Body of pancreas (tissue), 4 donors: ENCODE results near the gene MDN1. TPM values are rescaled to one million over a fixed set of nuclear protein-coding genes. Genes with fewer than 3 reads are reported as not detected.
"Not testable (repeated sequence)": the region's sequence is repeated elsewhere in the genome, so short reads cannot be mapped to it uniquely, and the experiment has no call there.

Experiments used
- ATAC-seq: fragments of 150-250 bp; one replicate; pipeline ENCODE4 v1.9.1; 2016
- DNase-seq, 4 donors: peaks; one replicate each; pipeline ENCODE4 v3.0.0-alpha.2; 2019
- H3K27ac ChIP-seq, 4 donors: fragments of 200-600 bp; sonication (generic); 1 replicate in 3 of 4; 2 replicates in 1 of 4; pipeline versions ENCODE4 v1.5.1 to v1.6.1; 2016 to 2019; ENCODE audit warnings: mild to moderate bottlenecking in 1 of 4, mixed read lengths in 1 of 4, moderate library complexity in 1 of 4
- H3K27me3 ChIP-seq, 2 donors: fragments of 200-600 bp; sonication (generic); one replicate each; pipeline ENCODE4 v1.6.0; 2016; ENCODE audit warnings: mild to moderate bottlenecking in 1 of 2
- H3K36me3 ChIP-seq, 2 donors: fragments of 200-600 bp; sonication (generic); replicated peaks in 1 of 2; 2 replicates each; pipeline ENCODE4 v1.5.1; 2016; ENCODE audit warnings: low read depth in 2 of 2; ENCODE audit not compliant: insufficient read depth in 1 of 2
- H3K4me1 ChIP-seq: fragments of 200-600 bp; sonication (generic); one replicate; pipeline ENCODE4 v1.6.0; 2016
- H3K4me3 ChIP-seq, 2 donors: fragments of 200-600 bp; sonication (generic); 1 replicate in 1 of 2; 2 replicates in 1 of 2; pipeline ENCODE4 v1.5.1; 2016 to 2019
- H3K9me3 ChIP-seq, 3 donors: fragments of 200-600 bp; sonication (generic); 1 replicate in 2 of 3; 2 replicates in 1 of 3; pipeline ENCODE4 v1.5.1; 2016
- POLR2A ChIP-seq, 3 donors: fragments of 450-650 bp; IDR thresholded peaks; one replicate each; pipeline ENCODE4 v1.6.1; 2016; ENCODE audit warnings: antibody characterized with exemption in 3 of 3, mild to moderate bottlenecking in 2 of 3
- WGBS, 2 donors: methylation state at CpG; one replicate each; pipeline ENCODE4 v1.1.5; 2017; 5-methylcytosine and 5-hydroxymethylcytosine counted together
- intact Hi-C: fragments of 100-400 bp; cut with DNase I; formaldehyde crosslinking; loops from one replicate; pipeline ENCODE4 v1.15.1; 2023
- total RNA-seq, 2 donors: library from RNA; depleted of rRNA; stranded (reverse); fragments of >200 nt; gene quantifications; one replicate each; pipeline ENCODE4 v1.1.0, GENCODE V29; 2016
- TF ChIP-seq, protein P1 (sequence below), 7 experiments: fragments of 450-650 bp in 4 of 7; fragments of 200-600 bp in 3 of 7; sonication (generic) in 3 of 7; IDR thresholded peaks; one replicate each; pipeline ENCODE4 v1.5.1; 2016 to 2019; ENCODE audit warnings: antibody characterized with exemption in 7 of 7

Gene MDN1
- total RNA-seq, 2 donors from 2014 or later: 17.9 to 26.7 TPM

GRCh38 chr6:89818977-89819335 lies 638 bp downstream of the MDN1 start:
- TF ChIP-seq POLR2A (IDR thresholded peaks at IDR 0.05): no peak
- TF ChIP-seq, protein P1, sequence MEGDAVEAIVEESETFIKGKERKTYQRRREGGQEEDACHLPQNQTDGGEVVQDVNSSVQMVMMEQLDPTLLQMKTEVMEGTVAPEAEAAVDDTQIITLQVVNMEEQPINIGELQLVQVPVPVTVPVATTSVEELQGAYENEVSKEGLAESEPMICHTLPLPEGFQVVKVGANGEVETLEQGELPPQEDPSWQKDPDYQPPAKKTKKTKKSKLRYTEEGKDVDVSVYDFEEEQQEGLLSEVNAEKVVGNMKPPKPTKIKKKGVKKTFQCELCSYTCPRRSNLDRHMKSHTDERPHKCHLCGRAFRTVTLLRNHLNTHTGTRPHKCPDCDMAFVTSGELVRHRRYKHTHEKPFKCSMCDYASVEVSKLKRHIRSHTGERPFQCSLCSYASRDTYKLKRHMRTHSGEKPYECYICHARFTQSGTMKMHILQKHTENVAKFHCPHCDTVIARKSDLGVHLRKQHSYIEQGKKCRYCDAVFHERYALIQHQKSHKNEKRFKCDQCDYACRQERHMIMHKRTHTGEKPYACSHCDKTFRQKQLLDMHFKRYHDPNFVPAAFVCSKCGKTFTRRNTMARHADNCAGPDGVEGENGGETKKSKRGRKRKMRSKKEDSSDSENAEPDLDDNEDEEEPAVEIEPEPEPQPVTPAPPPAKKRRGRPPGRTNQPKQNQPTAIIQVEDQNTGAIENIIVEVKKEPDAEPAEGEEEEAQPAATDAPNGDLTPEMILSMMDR (IDR thresholded peaks at IDR 0.05): no peak
- Histone ChIP-seq H3K27me3 (no peaks in the 10 kb centered on the region), H3K9me3 (no peaks in the 10 kb centered on the region), H3K4me3 (peak overlapping the region; percentile 64 to 86), H3K4me1 (peaks cover 22% of the 10 kb centered on the region), H3K27ac (peak overlapping the region; percentile 77 to 96 (median 87)), H3K36me3 (no peaks in the 10 kb centered on the region)
- intact Hi-C loops: no loop called here
- DNase-seq (peak; percentile 16 to 24 (median 20)), ATAC-seq (peak; percentile 28)
- WGBS, 2 donors: 0% methylated on average over 7 to 14 of the region's 14 CpGs

DNA sequence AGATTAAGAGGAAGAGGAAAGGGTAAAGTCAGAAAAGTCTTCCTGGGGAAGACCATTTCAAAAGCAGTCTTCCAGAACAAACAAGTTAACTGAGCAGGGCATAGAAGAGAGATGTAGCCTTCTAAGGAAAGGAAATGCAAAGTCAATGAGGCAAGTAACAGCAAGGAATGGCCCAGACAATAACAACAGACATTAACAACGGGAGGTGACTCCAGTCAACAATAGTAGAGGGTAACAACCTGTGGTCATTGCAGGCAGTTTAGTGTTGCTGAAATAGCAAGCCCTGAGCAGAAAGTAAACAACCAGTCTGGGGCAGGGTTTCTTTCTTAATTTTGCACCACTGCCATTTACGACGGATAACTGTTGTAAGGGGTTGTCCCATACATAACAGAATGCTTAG lies 2.1 kb downstream of the MDN1 start:
- intact Hi-C loops: no loop called here
- 55 to 71% methylated on average over 3 of the region's 3 CpGs for WGBS, 2 donors

GRCh38 chr6:89813422-89813821 lies 6.2 kb downstream of the MDN1 start:
- DNase-seq, intact Hi-C loops, H3K4me3 ChIP-seq, H3K27me3 ChIP-seq, H3K27ac ChIP-seq, H3K9me3 ChIP-seq, H3K36me3 ChIP-seq, ATAC-seq: not testable (repeated sequence)
- peaks cover 12% of the 10 kb centered on the region for H3K4me1 ChIP-seq
- WGBS, 2 donors: 88 to 98% methylated on average over 2 to 3 of the region's 3 CpGs

More for the DNA sequence above, 2.1 kb downstream of the MDN1 start:
- ATAC-seq (no peak), DNase-seq (no peak)
- Histone ChIP-seq H3K9me3 (no peaks in the 10 kb centered on the region), H3K36me3 (no peaks in the 10 kb centered on the region), H3K27ac (no peak overlapping the region), H3K27me3 (no peaks in the 10 kb centered on the region), H3K4me1 (peaks cover 22% of the 10 kb centered on the region), H3K4me3 (no peak overlapping the region)
- no peak for TF ChIP-seq POLR2A (IDR thresholded peaks at IDR 0.05)
- TF ChIP-seq, protein P1 (IDR thresholded peaks at IDR 0.05): no peak

DNA sequence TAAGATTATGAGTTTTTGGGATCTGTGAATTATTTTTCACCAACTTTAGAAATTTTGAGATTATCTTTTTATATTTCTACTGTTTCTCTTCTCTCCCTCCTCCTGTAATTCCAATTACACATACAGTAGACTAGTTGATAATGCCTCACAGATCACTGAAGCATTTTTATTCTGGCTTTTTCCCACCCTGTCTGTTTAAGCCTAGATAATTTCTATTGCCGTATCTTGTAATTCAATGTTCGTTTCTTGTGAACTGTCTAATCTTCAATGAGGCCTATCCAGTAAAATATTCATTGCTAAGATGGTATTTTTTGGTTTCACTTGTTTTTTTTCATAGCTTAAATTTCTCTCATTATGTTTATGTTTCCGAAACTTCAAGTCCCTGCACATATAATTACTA lies 12.0 kb downstream of the MDN1 start:
- no peak overlapping the region for H3K27ac ChIP-seq
- ATAC-seq: no peak
- H3K9me3 ChIP-seq: no peaks in the 10 kb centered on the region
- TF ChIP-seq, protein P1 (IDR thresholded peaks at IDR 0.05): no peak
- no peak for TF ChIP-seq POLR2A (IDR thresholded peaks at IDR 0.05)
- DNase-seq: no peak
- intact Hi-C loops: no loop called here
- H3K36me3 ChIP-seq: no peaks in the 10 kb centered on the region
- no peaks in the 10 kb centered on the region for H3K4me1 ChIP-seq
- no peak overlapping the region for H3K4me3 ChIP-seq
- 91 to 94% methylated on average over 3 of the region's 3 CpGs for WGBS, 2 donors
- H3K27me3 ChIP-seq: no peaks in the 10 kb centered on the region

DNA sequence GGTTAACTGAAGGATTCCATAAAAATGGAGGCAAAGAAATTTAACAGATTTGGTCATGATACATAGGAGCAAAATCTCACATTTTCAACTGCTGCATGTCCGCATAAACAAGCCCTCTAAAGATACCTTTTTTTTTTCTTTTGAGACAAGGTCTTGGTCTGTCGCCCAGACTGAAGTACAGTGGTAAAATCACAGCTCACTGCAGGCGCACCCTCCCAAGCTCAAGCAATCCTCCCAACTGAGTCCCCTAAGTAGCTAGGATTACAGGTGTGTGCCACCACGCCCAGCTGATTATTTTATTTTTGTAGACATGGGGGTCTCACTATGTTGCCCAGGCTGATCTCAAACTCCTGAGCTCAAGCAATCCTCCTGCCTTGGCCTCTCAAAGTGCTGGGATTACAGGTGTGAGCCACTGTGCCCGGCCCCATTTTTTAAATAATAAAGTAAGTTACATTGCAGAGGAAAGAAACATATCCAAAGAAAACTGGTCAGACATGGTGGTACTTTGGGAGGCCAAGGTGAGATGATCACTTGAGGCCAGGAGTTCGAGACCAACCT lies 13.7 kb downstream of the MDN1 start:
- DNase-seq: no peak
- ATAC-seq: no peak
- Histone ChIP-seq H3K9me3 (no peaks in the 10 kb centered on the region), H3K4me1 (no peaks in the 10 kb centered on the region), H3K4me3 (no peak overlapping the region), H3K36me3 (no peaks in the 10 kb centered on the region), H3K27ac (no peak overlapping the region), H3K27me3 (no peaks in the 10 kb centered on the region)
- TF ChIP-seq, protein P1 (IDR thresholded peaks at IDR 0.05): no peak
- intact Hi-C loops: no loop called here
- 84 to 85% methylated on average over 6 of the region's 6 CpGs for WGBS, 2 donors
